ENCODE data around the gene HOXC12.
A peak's percentile ranks its signal among the peaks of the same experiment; 100 is the strongest.

Gene HOXC12

GRCh38 chr12:53990311-53991076 is 35.8 kb downstream of the HOXC12 start (continued):
- TF ChIP-seq, protein P1, sequence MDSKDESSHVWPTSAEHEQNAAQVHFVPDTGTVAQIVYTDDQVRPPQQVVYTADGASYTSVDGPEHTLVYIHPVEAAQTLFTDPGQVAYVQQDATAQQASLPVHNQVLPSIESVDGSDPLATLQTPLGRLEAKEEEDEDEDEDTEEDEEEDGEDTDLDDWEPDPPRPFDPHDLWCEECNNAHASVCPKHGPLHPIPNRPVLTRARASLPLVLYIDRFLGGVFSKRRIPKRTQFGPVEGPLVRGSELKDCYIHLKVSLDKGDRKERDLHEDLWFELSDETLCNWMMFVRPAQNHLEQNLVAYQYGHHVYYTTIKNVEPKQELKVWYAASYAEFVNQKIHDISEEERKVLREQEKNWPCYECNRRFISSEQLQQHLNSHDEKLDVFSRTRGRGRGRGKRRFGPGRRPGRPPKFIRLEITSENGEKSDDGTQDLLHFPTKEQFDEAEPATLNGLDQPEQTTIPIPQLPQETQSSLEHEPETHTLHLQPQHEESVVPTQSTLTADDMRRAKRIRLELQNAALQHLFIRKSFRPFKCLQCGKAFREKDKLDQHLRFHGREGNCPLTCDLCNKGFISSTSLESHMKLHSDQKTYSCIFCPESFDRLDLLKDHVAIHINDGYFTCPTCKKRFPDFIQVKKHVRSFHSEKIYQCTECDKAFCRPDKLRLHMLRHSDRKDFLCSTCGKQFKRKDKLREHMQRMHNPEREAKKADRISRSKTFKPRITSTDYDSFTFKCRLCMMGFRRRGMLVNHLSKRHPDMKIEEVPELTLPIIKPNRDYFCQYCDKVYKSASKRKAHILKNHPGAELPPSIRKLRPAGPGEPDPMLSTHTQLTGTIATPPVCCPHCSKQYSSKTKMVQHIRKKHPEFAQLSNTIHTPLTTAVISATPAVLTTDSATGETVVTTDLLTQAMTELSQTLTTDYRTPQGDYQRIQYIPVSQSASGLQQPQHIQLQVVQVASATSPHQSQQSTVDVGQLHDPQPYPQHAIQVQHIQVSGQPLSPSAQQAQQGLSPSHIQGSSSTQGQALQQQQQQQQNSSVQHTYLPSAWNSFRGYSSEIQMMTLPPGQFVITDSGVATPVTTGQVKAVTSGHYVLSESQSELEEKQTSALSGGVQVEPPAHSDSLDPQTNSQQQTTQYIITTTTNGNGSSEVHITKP (tag by site-specific recombination; IDR thresholded peaks at IDR 0.05), result no peak
- no peak for TF ChIP-seq ZNF174 (tag by site-specific recombination; IDR thresholded peaks at IDR 0.05)
- TF ChIP-seq ZNF292 (tag by site-specific recombination; IDR thresholded peaks at IDR 0.05; ENCODE audit: borderline replicate concordance, low read depth), result no peak
- TF ChIP-seq, protein P2, sequence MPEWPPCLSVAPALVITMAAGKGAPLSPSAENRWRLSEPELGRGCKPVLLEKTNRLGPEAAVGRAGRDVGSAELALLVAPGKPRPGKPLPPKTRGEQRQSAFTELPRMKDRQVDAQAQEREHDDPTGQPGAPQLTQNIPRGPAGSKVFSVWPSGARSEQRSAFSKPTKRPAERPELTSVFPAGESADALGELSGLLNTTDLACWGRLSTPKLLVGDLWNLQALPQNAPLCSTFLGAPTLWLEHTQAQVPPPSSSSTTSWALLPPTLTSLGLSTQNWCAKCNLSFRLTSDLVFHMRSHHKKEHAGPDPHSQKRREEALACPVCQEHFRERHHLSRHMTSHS (tag by site-specific recombination; IDR thresholded peaks at IDR 0.05), result no peak
- no peak for TF ChIP-seq REPIN1 (tag by site-specific recombination; IDR thresholded peaks at IDR 0.05; ENCODE audit: low read depth)
- TF ChIP-seq HOXA7 (CRISPR knock-in tag; IDR thresholded peaks at IDR 0.05; ENCODE audit: borderline replicate concordance), result no peak
- TF ChIP-seq ZBTB6 (tag by site-specific recombination; IDR thresholded peaks at IDR 0.05), result peak; percentile 95
- no peak for TF ChIP-seq ZNF558 (tag by site-specific recombination; IDR thresholded peaks at IDR 0.05)
- TF ChIP-seq ZNF16 (tag by site-specific recombination; IDR thresholded peaks at IDR 0.05; ENCODE audit: low read depth), result no peak
- TF ChIP-seq REST (tag by site-specific recombination; IDR thresholded peaks at IDR 0.05), result no peak
- peak; percentile 99 for TF ChIP-seq ZBTB44 (tag by site-specific recombination; IDR thresholded peaks at IDR 0.05)
- TF ChIP-seq ZNF23 (tag by site-specific recombination; IDR thresholded peaks at IDR 0.05; ENCODE audit: borderline replicate concordance), result no peak
- no peak for TF ChIP-seq ZNF629 (tag by site-specific recombination; IDR thresholded peaks at IDR 0.05)
- TF ChIP-seq, protein P3, sequence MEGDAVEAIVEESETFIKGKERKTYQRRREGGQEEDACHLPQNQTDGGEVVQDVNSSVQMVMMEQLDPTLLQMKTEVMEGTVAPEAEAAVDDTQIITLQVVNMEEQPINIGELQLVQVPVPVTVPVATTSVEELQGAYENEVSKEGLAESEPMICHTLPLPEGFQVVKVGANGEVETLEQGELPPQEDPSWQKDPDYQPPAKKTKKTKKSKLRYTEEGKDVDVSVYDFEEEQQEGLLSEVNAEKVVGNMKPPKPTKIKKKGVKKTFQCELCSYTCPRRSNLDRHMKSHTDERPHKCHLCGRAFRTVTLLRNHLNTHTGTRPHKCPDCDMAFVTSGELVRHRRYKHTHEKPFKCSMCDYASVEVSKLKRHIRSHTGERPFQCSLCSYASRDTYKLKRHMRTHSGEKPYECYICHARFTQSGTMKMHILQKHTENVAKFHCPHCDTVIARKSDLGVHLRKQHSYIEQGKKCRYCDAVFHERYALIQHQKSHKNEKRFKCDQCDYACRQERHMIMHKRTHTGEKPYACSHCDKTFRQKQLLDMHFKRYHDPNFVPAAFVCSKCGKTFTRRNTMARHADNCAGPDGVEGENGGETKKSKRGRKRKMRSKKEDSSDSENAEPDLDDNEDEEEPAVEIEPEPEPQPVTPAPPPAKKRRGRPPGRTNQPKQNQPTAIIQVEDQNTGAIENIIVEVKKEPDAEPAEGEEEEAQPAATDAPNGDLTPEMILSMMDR (tag by site-specific recombination; IDR thresholded peaks at IDR 0.05), result no peak
- TF ChIP-seq YY1 (tag by site-specific recombination; IDR thresholded peaks at IDR 0.05), result no peak
- no peak for TF ChIP-seq SALL2 (tag by site-specific recombination; IDR thresholded peaks at IDR 0.05; ENCODE audit: borderline replicate concordance)
- TF ChIP-seq ZNF404 (tag by site-specific recombination; IDR thresholded peaks at IDR 0.05), result no peak
- TF ChIP-seq ZFP69B (tag by site-specific recombination; IDR thresholded peaks at IDR 0.05), result no peak
- TF ChIP-seq, protein P4, sequence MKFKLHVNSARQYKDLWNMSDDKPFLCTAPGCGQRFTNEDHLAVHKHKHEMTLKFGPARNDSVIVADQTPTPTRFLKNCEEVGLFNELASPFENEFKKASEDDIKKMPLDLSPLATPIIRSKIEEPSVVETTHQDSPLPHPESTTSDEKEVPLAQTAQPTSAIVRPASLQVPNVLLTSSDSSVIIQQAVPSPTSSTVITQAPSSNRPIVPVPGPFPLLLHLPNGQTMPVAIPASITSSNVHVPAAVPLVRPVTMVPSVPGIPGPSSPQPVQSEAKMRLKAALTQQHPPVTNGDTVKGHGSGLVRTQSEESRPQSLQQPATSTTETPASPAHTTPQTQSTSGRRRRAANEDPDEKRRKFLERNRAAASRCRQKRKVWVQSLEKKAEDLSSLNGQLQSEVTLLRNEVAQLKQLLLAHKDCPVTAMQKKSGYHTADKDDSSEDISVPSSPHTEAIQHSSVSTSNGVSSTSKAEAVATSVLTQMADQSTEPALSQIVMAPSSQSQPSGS (tag by site-specific recombination; IDR thresholded peaks at IDR 0.05; ENCODE audit: low read depth), result no peak
- TF ChIP-seq ZNF350 (tag by site-specific recombination; IDR thresholded peaks at IDR 0.05), result no peak
- TF ChIP-seq, protein P5, sequence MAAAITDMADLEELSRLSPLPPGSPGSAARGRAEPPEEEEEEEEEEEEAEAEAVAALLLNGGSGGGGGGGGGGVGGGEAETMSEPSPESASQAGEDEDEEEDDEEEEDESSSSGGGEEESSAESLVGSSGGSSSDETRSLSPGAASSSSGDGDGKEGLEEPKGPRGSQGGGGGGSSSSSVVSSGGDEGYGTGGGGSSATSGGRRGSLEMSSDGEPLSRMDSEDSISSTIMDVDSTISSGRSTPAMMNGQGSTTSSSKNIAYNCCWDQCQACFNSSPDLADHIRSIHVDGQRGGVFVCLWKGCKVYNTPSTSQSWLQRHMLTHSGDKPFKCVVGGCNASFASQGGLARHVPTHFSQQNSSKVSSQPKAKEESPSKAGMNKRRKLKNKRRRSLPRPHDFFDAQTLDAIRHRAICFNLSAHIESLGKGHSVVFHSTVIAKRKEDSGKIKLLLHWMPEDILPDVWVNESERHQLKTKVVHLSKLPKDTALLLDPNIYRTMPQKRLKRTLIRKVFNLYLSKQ (tag by site-specific recombination; IDR thresholded peaks at IDR 0.05; ENCODE audit: borderline replicate concordance), result no peak
- TF ChIP-seq ZNF394 (tag by site-specific recombination; IDR thresholded peaks at IDR 0.05; ENCODE audit: borderline replicate concordance), result no peak

Data from HEK293 (cell line).